Small intestine (tissue), 7 donors: ENCODE data around the gene ADAR. TPM values are rescaled to one million over a fixed set of nuclear protein-coding genes. Genes with fewer than 3 reads are reported as not detected.

Experiments used
- DNase-seq, 2 donors: peaks; one replicate each; pipeline versions ENCODE4 v3.0.0 to v3.0.0-alpha.2; 2013
- FAIRE-seq: peaks from 2 replicates; lab custom pipeline; 2012; peaks lifted over from hg19 to GRCh38; lab: Jason Lieb, UNC
- H3K27ac ChIP-seq, 3 donors: one replicate each; pipeline ENCODE4 v1.5.1; 2013; ENCODE audit warnings: low read length in 2 of 3, mild to moderate bottlenecking in 2 of 3, control low read depth in 1 of 3, inconsistent platforms in 1 of 3, low read depth in 1 of 3, moderate library complexity in 1 of 3
- H3K27me3 ChIP-seq, 3 donors: one replicate each; pipeline ENCODE4 v1.6.1; 2013; ENCODE audit warnings: low read length in 3 of 3, inconsistent platforms in 1 of 3; ENCODE audit not compliant: control insufficient read depth in 3 of 3, insufficient read depth in 3 of 3
- H3K36me3 ChIP-seq, 3 donors: one replicate each; pipeline ENCODE4 v1.6.1; 2013; ENCODE audit warnings: low read length in 3 of 3, inconsistent platforms in 1 of 3, low read depth in 1 of 3, mild to moderate bottlenecking in 1 of 3, moderate library complexity in 1 of 3; ENCODE audit not compliant: control insufficient read depth in 3 of 3, insufficient read depth in 2 of 3
- H3K4me1 ChIP-seq, 3 donors: one replicate each; pipeline ENCODE4 v1.6.1; 2013; ENCODE audit warnings: low read length in 2 of 3, inconsistent platforms in 1 of 3, low read depth in 1 of 3, mild to moderate bottlenecking in 1 of 3, moderate library complexity in 1 of 3; ENCODE audit not compliant: control insufficient read depth in 3 of 3, insufficient read depth in 2 of 3
- H3K4me3 ChIP-seq, 3 donors: one replicate each; pipeline ENCODE4 v1.5.1; 2013; ENCODE audit warnings: low read length in 3 of 3, control low read depth in 1 of 3, inconsistent platforms in 1 of 3, low read depth in 1 of 3, mild to moderate bottlenecking in 1 of 3, moderate library complexity in 1 of 3
- H3K9me3 ChIP-seq, 2 donors: one replicate each; pipeline ENCODE4 v1.6.1; 2013; ENCODE audit warnings: low read depth in 1 of 2, low read length in 1 of 2; ENCODE audit not compliant: control insufficient read depth in 2 of 2, insufficient read depth in 1 of 2
- WGBS, 3 donors: extraction: QIAGEN DNeasy Blood & Tissue Kit; methylation state at CpG; one replicate each; pipeline ENCODE4 v1.1.7; 2013; 5-methylcytosine and 5-hydroxymethylcytosine counted together
- polyA plus RNA-seq, 4 donors: library from polyadenylated mRNA; stranded (reverse) in 3 of 4; unstranded in 1 of 4; fragments of 200-250 nt in 3 of 4; fragments of 120-200 nt in 1 of 4; gene quantifications; one replicate each; pipeline versions ENCODE4 v1.2.1 to v1.2.3, GENCODE V29; 2013
- donor health status: healthy with polysubstance abuse.
- donor health status: control.
- donor health status: control.
- donor health status: Bipolar disorder and iron deficiency.
- donor health status: healthy.

Gene ADAR
- polyA plus RNA-seq, 4 donors = 28.6 to 120 (median 47.5) TPM

DNA sequence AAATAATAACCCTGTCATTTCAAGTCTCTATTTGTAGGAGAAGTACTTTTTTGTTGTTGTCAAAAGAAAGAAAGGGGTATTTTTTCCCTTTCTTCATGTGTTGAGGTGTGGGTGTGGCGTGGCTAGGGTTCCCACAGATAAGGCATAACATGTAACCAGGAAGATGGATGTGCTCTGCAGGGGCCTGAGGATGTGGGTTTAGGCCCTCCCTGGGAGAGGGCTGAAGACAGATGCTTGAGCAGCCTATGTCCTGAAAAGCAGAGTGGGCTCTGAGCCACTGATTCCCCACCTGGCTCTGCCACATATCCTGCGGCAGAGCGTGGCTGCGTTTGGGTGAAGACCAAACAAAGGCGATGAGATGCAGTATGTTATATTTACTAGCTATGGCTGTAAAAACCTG lies 13.9 kb upstream of the ADAR start:
- Histone ChIP-seq H3K4me3 (no peak overlapping the region), H3K27ac (no peak overlapping the region), H3K4me1 (peaks cover 2 to 8% (median 4%) of the 10 kb centered on the region in 3 donors), H3K9me3 (no peaks in the 10 kb centered on the region), H3K36me3 (peaks cover 0 to 11% (median 0%) of the 10 kb centered on the region in 3 donors), H3K27me3 (no peaks in the 10 kb centered on the region)
- no peak for FAIRE-seq
- 88 to 92% (median 91%) methylated on average over 5 of the region's 5 CpGs for WGBS, 3 donors
- no peak for DNase-seq

DNA sequence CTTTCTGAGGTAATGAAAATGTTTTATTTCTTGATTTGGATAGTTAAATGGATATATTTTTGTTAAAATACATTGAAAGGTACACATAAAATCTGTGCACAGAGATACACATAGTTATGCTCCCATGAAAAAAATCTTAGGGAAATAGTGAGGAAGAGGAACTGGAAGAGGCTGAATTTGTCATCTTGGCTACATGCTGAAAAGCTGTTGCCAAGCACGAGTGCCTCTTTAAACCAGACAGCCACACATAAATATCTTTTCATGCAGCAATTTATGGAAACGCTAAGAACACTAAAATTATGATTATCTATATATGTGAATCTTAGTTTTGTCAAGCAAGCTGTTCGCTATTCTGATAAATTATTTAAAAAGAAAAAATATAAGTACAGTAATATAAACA lies 12.8 kb upstream of the ADAR start:
- Histone ChIP-seq H3K27ac (no peak overlapping the region), H3K36me3 (peaks cover 0 to 11% (median 0%) of the 10 kb centered on the region in 3 donors), H3K9me3 (no peaks in the 10 kb centered on the region), H3K27me3 (no peaks in the 10 kb centered on the region), H3K4me1 (no peaks in the 10 kb centered on the region), H3K4me3 (no peak overlapping the region)
- no peak for FAIRE-seq
- DNase-seq = no peak
- WGBS, 3 donors = 65 to 92% (median 85%) methylated on average over 3 of the region's 3 CpGs

DNA sequence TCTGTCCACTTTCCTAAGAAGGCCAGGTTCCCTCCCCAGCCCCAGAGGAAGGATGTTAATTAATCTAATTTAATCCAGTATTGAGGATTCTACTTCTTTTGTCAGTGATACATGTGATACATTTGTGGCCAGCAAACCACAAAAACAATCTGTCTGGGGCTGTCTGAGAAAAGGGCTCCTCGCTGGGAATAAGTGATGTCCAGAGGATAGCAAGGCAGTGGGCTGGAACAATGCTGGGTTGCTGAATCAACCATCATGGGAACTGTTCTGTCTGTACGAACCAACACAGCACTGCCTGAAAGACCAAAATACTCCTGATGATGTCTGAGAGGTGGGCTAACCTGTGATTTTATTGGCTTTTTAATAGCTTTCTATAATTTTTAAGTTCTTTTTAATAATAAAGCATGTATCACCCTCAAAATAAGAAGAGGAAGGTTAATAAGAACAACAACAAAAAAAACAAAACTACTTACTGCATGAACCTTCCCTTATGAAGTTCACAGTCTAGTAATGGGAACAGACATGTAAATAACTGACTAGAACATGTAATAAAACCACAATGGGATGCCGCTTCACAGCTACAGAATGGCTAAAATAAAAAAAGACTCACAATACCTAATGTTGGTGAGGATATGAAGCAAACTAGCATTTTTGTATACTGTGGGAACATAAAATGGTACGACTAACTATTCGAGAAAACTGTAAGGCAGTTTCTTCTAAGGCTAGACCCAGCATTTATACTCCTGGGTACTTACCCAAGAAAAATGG lies 11.4 kb upstream of the ADAR start:
- DNase-seq (no peak), FAIRE-seq (no peak)
- Histone ChIP-seq H3K4me1 (no peaks in the 10 kb centered on the region), H3K4me3 (no peak overlapping the region), H3K9me3 (no peaks in the 10 kb centered on the region), H3K27ac (no peak overlapping the region), H3K27me3 (no peaks in the 10 kb centered on the region), H3K36me3 (peaks cover 0 to 14% (median 0%) of the 10 kb centered on the region in 3 donors)
- WGBS, 3 donors = 83 to 91% (median 88%) methylated on average over 5 of the region's 5 CpGs

DNA sequence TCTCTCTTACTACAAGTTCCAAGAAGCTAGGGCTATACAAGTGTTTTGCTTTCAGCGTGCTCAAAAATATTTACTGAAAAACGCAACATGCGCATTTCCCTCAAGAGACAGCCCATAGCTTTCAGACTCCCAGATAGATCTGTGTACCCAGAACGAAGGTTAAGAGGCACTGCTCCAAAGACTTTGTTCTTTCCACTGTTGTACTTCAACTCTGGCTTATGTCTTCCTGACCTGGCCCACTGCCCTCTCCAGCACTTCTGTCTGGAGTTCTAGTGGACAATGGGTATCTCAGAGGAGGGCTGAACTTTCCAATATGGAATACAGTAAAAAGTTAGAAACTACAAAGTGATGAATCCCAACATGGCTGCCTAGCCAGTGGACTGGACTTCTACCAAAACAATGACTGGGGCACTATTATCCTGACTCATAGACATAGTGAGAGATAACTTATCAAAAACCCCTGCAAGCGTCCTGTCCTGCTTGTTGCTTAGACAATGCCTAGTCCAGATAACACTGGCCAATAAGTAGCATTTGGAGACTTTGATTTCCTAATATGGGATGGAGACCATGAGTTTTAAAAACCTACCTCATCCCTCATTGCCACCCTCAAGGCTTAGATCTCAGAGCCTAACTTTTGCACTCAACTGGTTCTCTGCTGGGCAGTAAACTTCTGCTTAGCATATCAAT lies 8.8 kb upstream of the ADAR start:
- Histone ChIP-seq H3K27ac (no peak overlapping the region), H3K27me3 (no peaks in the 10 kb centered on the region), H3K4me3 (no peak overlapping the region), H3K9me3 (no peaks in the 10 kb centered on the region), H3K4me1 (no peaks in the 10 kb centered on the region), H3K36me3 (peaks cover 0 to 7% (median 0%) of the 10 kb centered on the region in 3 donors)
- WGBS, 3 donors = 71 to 80% (median 79%) methylated on average over 5 of the region's 5 CpGs
- DNase-seq = no peak
- FAIRE-seq = no peak

DNA sequence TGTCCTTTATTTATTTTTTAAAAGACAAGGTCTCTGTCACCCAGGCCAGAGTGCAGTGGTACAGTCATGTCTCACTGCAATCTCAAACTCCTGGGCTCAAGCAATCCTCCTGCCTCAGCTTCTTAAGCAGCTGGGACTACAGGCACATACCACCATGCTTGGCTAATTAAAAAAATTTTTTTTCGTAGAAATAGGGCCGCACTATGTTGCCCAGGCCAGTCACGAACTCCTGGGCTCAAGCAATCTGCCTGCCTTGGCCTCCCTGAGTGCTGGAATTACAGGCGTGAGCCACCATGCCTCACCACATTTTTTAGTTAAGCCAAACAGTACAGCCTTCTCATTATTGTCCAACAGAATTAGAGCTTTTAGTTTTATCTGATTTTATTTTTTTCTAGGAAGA lies 7.4 kb upstream of the ADAR start:
- no peak overlapping the region for H3K4me3 ChIP-seq
- H3K4me1 ChIP-seq = no peaks in the 10 kb centered on the region
- DNase-seq = no peak
- no peak for FAIRE-seq
- no peaks in the 10 kb centered on the region for H3K9me3 ChIP-seq
- 93 to 97% (median 94%) methylated on average over 4 of the region's 4 CpGs for WGBS, 3 donors
- H3K36me3 ChIP-seq = peaks cover 0 to 5% (median 0%) of the 10 kb centered on the region in 3 donors
- no peak overlapping the region for H3K27ac ChIP-seq
- H3K27me3 ChIP-seq = no peaks in the 10 kb centered on the region

DNA sequence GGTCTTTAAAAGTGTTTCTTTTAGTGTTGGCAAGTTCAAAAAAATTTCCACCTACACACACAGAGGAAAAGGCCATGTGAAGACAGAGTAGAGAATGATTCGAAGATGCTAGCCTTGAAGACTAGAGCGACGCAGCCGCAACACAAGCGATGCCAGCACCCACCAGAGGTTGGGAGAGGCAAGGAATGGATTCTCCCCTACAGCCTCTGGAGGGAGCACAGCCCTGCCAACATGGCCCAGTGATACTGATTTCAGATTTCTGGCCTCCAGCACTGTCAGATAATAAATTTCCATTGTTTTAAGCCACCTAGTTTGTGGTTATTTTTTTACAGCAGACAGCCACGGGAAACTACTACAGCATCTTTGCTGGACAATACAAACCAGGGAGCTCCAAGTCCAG lies 6.9 kb upstream of the ADAR start:
- no peak for FAIRE-seq
- WGBS, 3 donors = 88 to 91% (median 89%) methylated on average over 6 of the region's 6 CpGs
- H3K27ac ChIP-seq = no peak overlapping the region
- H3K27me3 ChIP-seq = no peaks in the 10 kb centered on the region
- no peaks in the 10 kb centered on the region for H3K4me1 ChIP-seq
- no peak overlapping the region for H3K4me3 ChIP-seq
- peaks cover 0 to 5% (median 0%) of the 10 kb centered on the region in 3 donors for H3K36me3 ChIP-seq
- DNase-seq = no peak
- H3K9me3 ChIP-seq = no peaks in the 10 kb centered on the region

DNA sequence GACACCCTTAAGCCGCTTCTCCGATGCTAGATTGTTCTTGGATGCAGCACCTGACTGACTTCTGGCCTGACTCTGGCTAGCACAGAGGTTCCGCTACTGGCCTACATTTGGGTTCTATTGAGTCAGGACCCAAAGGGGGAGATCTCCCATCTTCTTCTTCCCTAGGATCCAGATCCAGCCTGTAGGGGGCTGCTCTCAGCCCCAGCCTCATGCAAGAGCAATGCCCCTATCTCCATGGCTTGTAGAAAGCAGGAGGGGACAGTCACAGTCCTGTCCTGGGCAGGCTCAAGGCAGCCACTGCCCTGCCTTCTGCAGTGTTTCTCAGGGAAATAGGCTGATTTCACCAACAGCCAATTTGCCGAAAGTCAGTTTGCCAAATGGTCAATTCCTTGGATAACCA lies 6.3 kb upstream of the ADAR start:
- H3K9me3 ChIP-seq = no peaks in the 10 kb centered on the region
- H3K27me3 ChIP-seq = no peaks in the 10 kb centered on the region
- peaks cover 2 to 6% (median 3%) of the 10 kb centered on the region in 3 donors for H3K4me1 ChIP-seq
- DNase-seq = no peak
- no peak overlapping the region for H3K4me3 ChIP-seq
- WGBS, 3 donors = 93 to 98% (median 98%) methylated on average over 4 of the region's 4 CpGs
- peaks cover 0 to 5% (median 0%) of the 10 kb centered on the region in 3 donors for H3K36me3 ChIP-seq
- no peak for FAIRE-seq
- H3K27ac ChIP-seq = no peak overlapping the region

DNA sequence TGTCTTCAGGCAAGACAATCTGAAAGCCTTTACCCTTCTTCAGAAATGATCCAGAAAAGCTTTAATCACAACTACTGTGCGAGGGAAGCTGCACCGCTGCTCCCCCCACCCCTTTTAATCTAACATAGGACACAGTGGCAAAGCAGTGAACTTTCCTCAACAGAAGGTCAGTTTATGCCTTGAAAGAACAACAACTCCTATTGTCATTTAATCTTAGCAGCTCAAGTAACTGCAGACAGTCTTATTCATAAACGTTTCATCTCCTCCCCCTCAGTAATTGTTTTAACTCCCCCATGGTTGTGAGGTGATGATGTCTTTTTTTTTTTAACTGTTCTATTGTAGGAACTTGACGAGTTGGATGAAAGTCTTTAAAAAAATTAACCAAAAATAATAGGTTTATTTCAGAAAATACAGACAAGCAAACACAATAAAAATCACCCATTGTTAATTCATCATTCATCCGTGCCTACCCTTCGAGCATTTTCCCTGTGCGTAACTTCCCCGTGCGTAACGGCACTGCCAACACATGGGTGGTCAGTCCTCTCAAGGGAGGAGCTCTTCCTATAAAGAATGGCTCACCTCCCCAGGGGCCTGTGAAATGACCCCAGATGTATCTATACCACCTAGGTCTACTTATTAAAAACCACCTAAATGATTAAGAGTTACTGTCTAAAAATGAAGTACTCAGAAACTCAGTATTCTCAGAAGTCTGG lies 3.3 kb upstream of the ADAR start:
- H3K27ac ChIP-seq = no peak overlapping the region
- H3K9me3 ChIP-seq = no peaks in the 10 kb centered on the region
- no peaks in the 10 kb centered on the region for H3K27me3 ChIP-seq
- FAIRE-seq (no peak), DNase-seq (no peak)
- no peak overlapping the region for H3K4me3 ChIP-seq
- H3K4me1 ChIP-seq = peaks cover 2 to 15% (median 10%) of the 10 kb centered on the region in 3 donors
- 70 to 80% (median 77%) methylated on average over 10 of the region's 10 CpGs for WGBS, 3 donors
- peaks cover 0 to 3% (median 0%) of the 10 kb centered on the region in 3 donors for H3K36me3 ChIP-seq
